NCI-H2196 (cell line): Measurements from ENCODE around the gene PRAMEF12.
"Not testable (repeated sequence)": the region's sequence is repeated elsewhere in the genome, so short reads cannot be mapped to it uniquely, and the experiment has no call there.

Source experiments
- DNase-seq: peaks from one replicate; lab custom pipeline; 2025; ENCODE audit not compliant: unreplicated experiment; lab: John Stamatoyannopoulos, UW

Gene PRAMEF12

GRCh38 chr1:12773438-12773837, at the start of gene PRAMEF12:
Gene PRAMEF12 (plus strand): TSS chr1:12773738. CDS start chr1:12774868, 1,130 bp downstream.
- no peak for DNase-seq

- DNase-seq: no peak
These were observed 45.1 kb upstream of the PRAMEF12 start for GRCh38 chr1:12728391-12728790.

GRCh38 chr1:12730156-12730555, 43.4 kb upstream of the PRAMEF12 start:
- no peak for DNase-seq

- DNase-seq: not testable (repeated sequence)
These were observed 42.5 kb upstream of the PRAMEF12 start for GRCh38 chr1:12731084-12731483.

GRCh38 chr1:12734651-12735050, 38.9 kb upstream of the PRAMEF12 start:
- DNase-seq: no peak

- DNase-seq: no peak
These were observed 34.6 kb upstream of the PRAMEF12 start for GRCh38 chr1:12738934-12739333.

- DNase-seq: no peak
These were observed 33.9 kb upstream of the PRAMEF12 start for GRCh38 chr1:12739613-12740012.

- DNase-seq: no peak
These were observed 31.6 kb upstream of the PRAMEF12 start for GRCh38 chr1:12741946-12742345.

- no peak for DNase-seq
These were observed 28.2 kb upstream of the PRAMEF12 start for GRCh38 chr1:12745126-12745991.

GRCh38 chr1:12745992-12746323, 27.6 kb upstream of the PRAMEF12 start, which contains the start of gene CFAP107:
Gene CFAP107 (plus strand): TSS chr1:12746200. CDS start chr1:12746431, 231 bp downstream.
- peak; percentile 31 for DNase-seq

GRCh38 chr1:12748778-12749355, 24.7 kb upstream of the PRAMEF12 start:
- DNase-seq: no peak

GRCh38 chr1:12754738-12755137, 18.8 kb upstream of the PRAMEF12 start:
- no peak for DNase-seq

GRCh38 chr1:12756273-12756672, 17.3 kb upstream of the PRAMEF12 start:
- no peak for DNase-seq

- DNase-seq: no peak
These were observed 16.6 kb upstream of the PRAMEF12 start for GRCh38 chr1:12756768-12757413.

GRCh38 chr1:12757836-12758235, 15.7 kb upstream of the PRAMEF12 start:
- DNase-seq: no peak

- no peak for DNase-seq
These were observed 13.2 kb upstream of the PRAMEF12 start for GRCh38 chr1:12760256-12760795.

GRCh38 chr1:12761781-12762180, 11.8 kb upstream of the PRAMEF12 start:
- DNase-seq: no peak

GRCh38 chr1:12762766-12763165, 10.8 kb upstream of the PRAMEF12 start:
- DNase-seq: no peak

- DNase-seq: no peak
These were observed 10.1 kb upstream of the PRAMEF12 start for GRCh38 chr1:12763479-12763878.

GRCh38 chr1:12764016-12764415, 9.5 kb upstream of the PRAMEF12 start:
- no peak for DNase-seq

- DNase-seq: no peak
These were observed 4.5 kb upstream of the PRAMEF12 start for GRCh38 chr1:12769031-12769430.
